Chondrocyte (in vitro differentiated cells): ENCODE measurements around the gene NCOA3. TPM values are rescaled to one million over a fixed set of nuclear protein-coding genes. Genes with fewer than 3 reads are reported as not detected.

Experiments
- DNase-seq: peaks from one replicate; pipeline ENCODE4 v3.0.0; 2021; ENCODE audit warnings: mixed read lengths, low spot score
- H3K27ac Mint-ChIP-seq: one replicate; pipeline ENCODE4 v1.8.0; 2021; ENCODE audit warnings: mild to moderate bottlenecking, moderate library complexity, mixed read lengths; ENCODE audit not compliant: unreplicated experiment
- H3K27me3 Mint-ChIP-seq: 2 replicates; pipeline ENCODE4 v1.8.0; 2021; ENCODE audit warnings: low read depth, mixed read lengths
- H3K36me3 Mint-ChIP-seq: 2 replicates; pipeline ENCODE4 v1.8.0; 2021; ENCODE audit warnings: low read depth, mixed read lengths
- H3K4me1 Mint-ChIP-seq: 2 replicates; pipeline ENCODE4 v1.8.0; 2021; ENCODE audit warnings: low read depth, mild to moderate bottlenecking, mixed read lengths
- H3K4me3 Mint-ChIP-seq: one replicate; pipeline ENCODE4 v1.8.0; 2021; ENCODE audit warnings: mild to moderate bottlenecking, moderate library complexity, mixed read lengths; ENCODE audit not compliant: unreplicated experiment
- H3K9me3 Mint-ChIP-seq: 2 replicates; pipeline ENCODE4 v1.8.0; 2021; ENCODE audit warnings: low read depth, mixed read lengths
- total RNA-seq: library from RNA; stranded (reverse); gene quantifications from 3 replicates; pipeline ENCODE4 v1.2.1, GENCODE V29; 2021
- TF ChIP-seq, protein P1 (sequence below): fragments of 200-600 bp; sonication (generic); IDR thresholded peaks from 2 replicates; pipeline ENCODE4 v1.5.0; 2021; ENCODE audit warnings: antibody characterized with exemption, mild to moderate bottlenecking, moderate library complexity

NCOA3 gene
- total RNA-seq, 1 donor from 2014 or later: 45.2 TPM

DNA sequence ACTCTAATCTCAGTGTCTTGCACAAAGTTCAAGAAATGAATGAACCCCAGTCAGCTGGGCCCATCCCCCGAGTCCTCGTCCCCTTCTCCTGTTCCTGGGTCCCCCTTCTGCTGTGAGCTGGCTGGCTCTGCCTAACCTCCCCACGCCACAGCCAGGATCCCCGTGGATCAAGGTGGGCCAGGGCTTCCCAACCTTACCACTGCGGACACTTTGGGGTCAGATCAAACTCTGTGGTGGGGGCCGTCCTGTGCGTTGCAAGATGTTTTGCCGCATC, 167.4 kb downstream of the NCOA3 start:
- Mint-ChIP-seq H3K27ac (no peak overlapping the region), H3K4me1 (peaks cover under 1% of the 10 kb centered on the region)

GRCh38 chr20:47669489-47669888, 167.8 kb downstream of the NCOA3 start:
- no peaks in the 10 kb centered on the region for H3K9me3 Mint-ChIP-seq
- H3K36me3 Mint-ChIP-seq: peaks cover 11% of the 10 kb centered on the region
- H3K27ac Mint-ChIP-seq: no peak overlapping the region
- TF ChIP-seq, protein P1, sequence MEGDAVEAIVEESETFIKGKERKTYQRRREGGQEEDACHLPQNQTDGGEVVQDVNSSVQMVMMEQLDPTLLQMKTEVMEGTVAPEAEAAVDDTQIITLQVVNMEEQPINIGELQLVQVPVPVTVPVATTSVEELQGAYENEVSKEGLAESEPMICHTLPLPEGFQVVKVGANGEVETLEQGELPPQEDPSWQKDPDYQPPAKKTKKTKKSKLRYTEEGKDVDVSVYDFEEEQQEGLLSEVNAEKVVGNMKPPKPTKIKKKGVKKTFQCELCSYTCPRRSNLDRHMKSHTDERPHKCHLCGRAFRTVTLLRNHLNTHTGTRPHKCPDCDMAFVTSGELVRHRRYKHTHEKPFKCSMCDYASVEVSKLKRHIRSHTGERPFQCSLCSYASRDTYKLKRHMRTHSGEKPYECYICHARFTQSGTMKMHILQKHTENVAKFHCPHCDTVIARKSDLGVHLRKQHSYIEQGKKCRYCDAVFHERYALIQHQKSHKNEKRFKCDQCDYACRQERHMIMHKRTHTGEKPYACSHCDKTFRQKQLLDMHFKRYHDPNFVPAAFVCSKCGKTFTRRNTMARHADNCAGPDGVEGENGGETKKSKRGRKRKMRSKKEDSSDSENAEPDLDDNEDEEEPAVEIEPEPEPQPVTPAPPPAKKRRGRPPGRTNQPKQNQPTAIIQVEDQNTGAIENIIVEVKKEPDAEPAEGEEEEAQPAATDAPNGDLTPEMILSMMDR: no peak
- no peak for DNase-seq
- no peaks in the 10 kb centered on the region for H3K27me3 Mint-ChIP-seq
- no peaks in the 10 kb centered on the region for H3K4me1 Mint-ChIP-seq
- no peak overlapping the region for H3K4me3 Mint-ChIP-seq

More for the DNA sequence above, 167.4 kb downstream of the NCOA3 start:
- H3K36me3 Mint-ChIP-seq: peaks cover 11% of the 10 kb centered on the region
- no peaks in the 10 kb centered on the region for H3K9me3 Mint-ChIP-seq
- H3K4me3 Mint-ChIP-seq: no peak overlapping the region
- DNase-seq: no peak
- TF ChIP-seq, protein P1: no peak
- no peaks in the 10 kb centered on the region for H3K27me3 Mint-ChIP-seq

DNA sequence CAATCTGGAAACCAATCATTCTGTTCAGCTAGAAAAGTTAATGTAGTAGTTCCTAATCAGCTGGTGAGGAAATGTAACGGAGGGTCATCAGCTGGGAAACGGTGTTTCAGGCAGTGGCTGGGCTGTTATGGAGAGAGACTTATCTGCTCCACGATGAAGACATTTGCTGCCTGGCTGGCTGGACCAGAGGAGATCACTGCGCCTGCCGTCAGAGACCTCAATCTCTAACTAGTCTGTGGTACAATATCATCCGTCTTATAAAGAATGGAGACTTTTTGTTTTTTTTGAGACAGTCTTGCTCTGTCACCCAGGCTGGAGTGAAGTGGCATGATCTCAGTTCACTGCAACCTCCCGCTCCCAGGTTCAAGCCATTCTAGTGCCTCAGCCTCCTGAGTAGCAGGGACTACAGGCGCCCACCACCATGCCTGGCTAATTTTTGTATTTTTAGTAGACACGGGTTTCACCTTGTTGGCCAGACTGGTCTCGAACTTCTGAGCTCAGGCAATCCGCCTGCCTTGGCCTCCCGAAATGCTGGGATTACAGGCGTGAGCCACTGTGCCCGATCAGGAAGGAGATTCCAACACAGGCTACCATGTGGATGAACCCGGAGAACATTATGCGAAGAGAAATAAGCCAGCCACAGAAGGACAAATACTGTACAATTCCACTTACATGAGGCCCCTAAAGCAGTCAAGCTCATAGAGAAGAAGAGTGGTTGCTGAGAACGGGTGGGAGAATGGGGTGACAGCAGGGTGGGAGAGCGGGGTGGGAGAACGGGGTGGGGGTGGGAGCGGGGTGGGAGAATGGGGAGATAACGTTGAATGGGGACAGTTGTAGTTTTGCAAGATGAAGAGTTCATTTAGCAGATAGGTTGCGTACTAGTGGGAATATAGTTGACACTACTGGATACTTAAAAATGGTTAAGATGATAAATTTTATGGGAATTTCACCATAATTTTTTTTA, 168.5 kb downstream of the NCOA3 start:
- TF ChIP-seq, protein P1: no peak
- no peaks in the 10 kb centered on the region for H3K4me1 Mint-ChIP-seq
- no peaks in the 10 kb centered on the region for H3K9me3 Mint-ChIP-seq
- no peak overlapping the region for H3K27ac Mint-ChIP-seq
- H3K27me3 Mint-ChIP-seq: no peaks in the 10 kb centered on the region
- no peak for DNase-seq
- peaks cover 11% of the 10 kb centered on the region for H3K36me3 Mint-ChIP-seq
- no peak overlapping the region for H3K4me3 Mint-ChIP-seq

- Mint-ChIP-seq H3K4me3 (no peak overlapping the region), H3K27me3 (no peaks in the 10 kb centered on the region), H3K9me3 (no peaks in the 10 kb centered on the region), H3K36me3 (peaks cover 11% of the 10 kb centered on the region), H3K4me1 (no peaks in the 10 kb centered on the region), H3K27ac (no peak overlapping the region)
- no peak for DNase-seq
- TF ChIP-seq, protein P1: no peak
These were observed 169.2 kb downstream of the NCOA3 start for GRCh38 chr20:47670913-47671312.

- Mint-ChIP-seq H3K36me3 (peaks cover 11% of the 10 kb centered on the region), H3K4me3 (no peak overlapping the region), H3K4me1 (no peaks in the 10 kb centered on the region), H3K9me3 (no peaks in the 10 kb centered on the region), H3K27me3 (no peaks in the 10 kb centered on the region), H3K27ac (no peak overlapping the region)
- TF ChIP-seq, protein P1: no peak
- no peak for DNase-seq
These were observed 170.5 kb downstream of the NCOA3 start for GRCh38 chr20:47672166-47672565.
